Ascending aorta (tissue), 2 donors: Measurements from ENCODE around the gene PHOSPHO2. TPM values are rescaled to one million over a fixed set of nuclear protein-coding genes. Genes with fewer than 3 reads are reported as not detected.

Source experiments
- DNase-seq, 2 donors: peaks; one replicate each; pipeline ENCODE4 v3.0.0-alpha.2; 2019; ENCODE audit warnings: low spot score in 2 of 2
- H3K27ac ChIP-seq, 2 donors: fragments of 200-600 bp; sonication (generic); one replicate each; pipeline ENCODE4 v1.5.1; 2016 to 2017; ENCODE audit warnings: mild to moderate bottlenecking in 1 of 2
- H3K27me3 ChIP-seq: fragments of 200-600 bp; sonication (generic); one replicate; pipeline ENCODE4 v1.5.1; 2017
- H3K36me3 ChIP-seq, 2 donors: fragments of 200-600 bp; sonication (generic); one replicate each; pipeline ENCODE4 v1.5.1; 2016
- H3K4me1 ChIP-seq, 2 donors: fragments of 200-600 bp; sonication (generic); one replicate each; pipeline ENCODE4 v1.5.1; 2016 to 2017; ENCODE audit warnings: mild to moderate bottlenecking in 1 of 2
- H3K4me3 ChIP-seq, 2 donors: fragments of 200-600 bp; sonication (generic); one replicate each; pipeline ENCODE4 v1.5.1; 2016 to 2017; ENCODE audit warnings: mild to moderate bottlenecking in 1 of 2
- H3K9me3 ChIP-seq, 2 donors: fragments of 200-600 bp; sonication (generic); one replicate each; pipeline ENCODE4 v1.5.1; 2016
- intact Hi-C: fragments of 100-400 bp; cut with DNase I; formaldehyde crosslinking; loops from one replicate; pipeline ENCODE4 v1.15.1; 2023
- total RNA-seq: library from RNA; depleted of rRNA; stranded (reverse); fragments of >200 nt; gene quantifications from one replicate; pipeline ENCODE4 v1.1.0, GENCODE V29; 2016
- TF ChIP-seq, protein P1 (sequence below), 3 experiments: fragments of 200-600 bp in 2 of 3; fragments of 450-650 bp in 1 of 3; sonication (generic) in 2 of 3; IDR thresholded peaks; one replicate each; pipeline ENCODE4 v1.5.1; 2016 to 2019; ENCODE audit warnings: antibody characterized with exemption in 3 of 3, mild to moderate bottlenecking in 1 of 3, moderate library complexity in 1 of 3

PHOSPHO2 gene
- total RNA-seq, 1 donor from 2014 or later: not detected

DNA sequence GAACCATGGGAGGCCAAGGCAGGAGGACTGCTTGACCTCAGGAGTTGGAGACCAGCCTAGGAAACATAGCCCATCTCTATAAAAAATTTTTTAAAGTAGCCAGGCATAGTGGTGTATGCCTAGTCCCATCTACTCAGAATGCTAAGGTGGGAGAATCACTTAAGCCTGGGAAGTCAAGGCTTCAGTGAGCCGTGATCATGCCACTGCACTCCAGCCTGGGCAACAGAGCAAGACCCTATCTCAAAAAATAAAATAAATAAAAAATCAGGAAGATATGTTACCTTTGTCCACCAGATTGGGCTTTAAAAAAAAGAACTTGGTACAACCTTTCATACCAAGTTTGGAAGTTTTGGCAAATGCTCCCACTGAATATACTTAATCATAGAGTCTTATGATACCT, 35.4 kb upstream of the PHOSPHO2 start:
- TF ChIP-seq, protein P1, sequence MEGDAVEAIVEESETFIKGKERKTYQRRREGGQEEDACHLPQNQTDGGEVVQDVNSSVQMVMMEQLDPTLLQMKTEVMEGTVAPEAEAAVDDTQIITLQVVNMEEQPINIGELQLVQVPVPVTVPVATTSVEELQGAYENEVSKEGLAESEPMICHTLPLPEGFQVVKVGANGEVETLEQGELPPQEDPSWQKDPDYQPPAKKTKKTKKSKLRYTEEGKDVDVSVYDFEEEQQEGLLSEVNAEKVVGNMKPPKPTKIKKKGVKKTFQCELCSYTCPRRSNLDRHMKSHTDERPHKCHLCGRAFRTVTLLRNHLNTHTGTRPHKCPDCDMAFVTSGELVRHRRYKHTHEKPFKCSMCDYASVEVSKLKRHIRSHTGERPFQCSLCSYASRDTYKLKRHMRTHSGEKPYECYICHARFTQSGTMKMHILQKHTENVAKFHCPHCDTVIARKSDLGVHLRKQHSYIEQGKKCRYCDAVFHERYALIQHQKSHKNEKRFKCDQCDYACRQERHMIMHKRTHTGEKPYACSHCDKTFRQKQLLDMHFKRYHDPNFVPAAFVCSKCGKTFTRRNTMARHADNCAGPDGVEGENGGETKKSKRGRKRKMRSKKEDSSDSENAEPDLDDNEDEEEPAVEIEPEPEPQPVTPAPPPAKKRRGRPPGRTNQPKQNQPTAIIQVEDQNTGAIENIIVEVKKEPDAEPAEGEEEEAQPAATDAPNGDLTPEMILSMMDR (IDR thresholded peaks at IDR 0.05): no peak
- H3K4me3 ChIP-seq: no peak overlapping the region
- H3K36me3 ChIP-seq: no peaks in the 10 kb centered on the region
- no peaks in the 10 kb centered on the region for H3K4me1 ChIP-seq
- no peak overlapping the region for H3K27ac ChIP-seq
- H3K27me3 ChIP-seq: no peaks in the 10 kb centered on the region
- H3K9me3 ChIP-seq: no peaks in the 10 kb centered on the region
- DNase-seq: no peak
- intact Hi-C loops: no loop called here

GRCh38 chr2:169659320-169659719, 34.9 kb upstream of the PHOSPHO2 start:
- no peak overlapping the region for H3K27ac ChIP-seq

DNA sequence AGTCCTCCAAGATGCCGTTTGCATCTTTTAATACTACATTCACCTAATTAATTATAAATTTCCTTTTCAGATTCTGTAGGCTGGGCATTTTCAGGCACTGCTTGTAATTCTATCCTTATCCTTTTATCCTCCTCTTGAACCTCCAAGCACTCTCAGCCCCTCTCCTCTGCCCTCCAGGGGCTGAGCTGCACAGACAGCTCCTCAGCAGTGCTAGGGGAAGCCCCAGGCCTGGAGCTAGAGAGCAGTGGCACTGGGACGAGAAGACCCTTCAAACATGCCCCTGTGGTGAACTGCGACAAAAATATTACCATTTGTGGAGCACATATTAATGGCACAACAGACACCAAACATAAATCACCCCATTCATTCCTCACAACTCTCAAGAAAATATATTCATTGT, 33.0 kb upstream of the PHOSPHO2 start:
- Histone ChIP-seq H3K27me3 (no peaks in the 10 kb centered on the region), H3K36me3 (no peaks in the 10 kb centered on the region), H3K4me3 (no peak overlapping the region), H3K4me1 (no peaks in the 10 kb centered on the region), H3K27ac (no peak overlapping the region), H3K9me3 (no peaks in the 10 kb centered on the region)
- intact Hi-C loops: no loop called here
- TF ChIP-seq, protein P1 (IDR thresholded peaks at IDR 0.05): no peak
- DNase-seq: no peak

More at GRCh38 chr2:169659320-169659719, 34.9 kb upstream of the PHOSPHO2 start:
- Histone ChIP-seq H3K4me3 (no peak overlapping the region), H3K36me3 (no peaks in the 10 kb centered on the region), H3K4me1 (no peaks in the 10 kb centered on the region), H3K9me3 (no peaks in the 10 kb centered on the region), H3K27me3 (no peaks in the 10 kb centered on the region)
- intact Hi-C loops: no loop called here
- no peak for DNase-seq
- TF ChIP-seq, protein P1 (IDR thresholded peaks at IDR 0.05): no peak

- Histone ChIP-seq H3K27ac (no peak overlapping the region), H3K9me3 (no peaks in the 10 kb centered on the region), H3K27me3 (no peaks in the 10 kb centered on the region), H3K36me3 (no peaks in the 10 kb centered on the region), H3K4me1 (no peaks in the 10 kb centered on the region), H3K4me3 (no peak overlapping the region)
- intact Hi-C loops: no loop called here
- DNase-seq: no peak
- TF ChIP-seq, protein P1 (IDR thresholded peaks at IDR 0.05): no peak
Measured at GRCh38 chr2:169662744-169663143, 31.5 kb upstream of the PHOSPHO2 start.

GRCh38 chr2:169663247-169663646, 31.0 kb upstream of the PHOSPHO2 start:
- Histone ChIP-seq H3K27me3 (no peaks in the 10 kb centered on the region), H3K9me3 (no peaks in the 10 kb centered on the region), H3K36me3 (no peaks in the 10 kb centered on the region), H3K4me3 (no peak overlapping the region), H3K27ac (no peak overlapping the region), H3K4me1 (no peaks in the 10 kb centered on the region)
- no peak for DNase-seq
- TF ChIP-seq, protein P1 (IDR thresholded peaks at IDR 0.05): no peak
- intact Hi-C loops: no loop called here

DNA sequence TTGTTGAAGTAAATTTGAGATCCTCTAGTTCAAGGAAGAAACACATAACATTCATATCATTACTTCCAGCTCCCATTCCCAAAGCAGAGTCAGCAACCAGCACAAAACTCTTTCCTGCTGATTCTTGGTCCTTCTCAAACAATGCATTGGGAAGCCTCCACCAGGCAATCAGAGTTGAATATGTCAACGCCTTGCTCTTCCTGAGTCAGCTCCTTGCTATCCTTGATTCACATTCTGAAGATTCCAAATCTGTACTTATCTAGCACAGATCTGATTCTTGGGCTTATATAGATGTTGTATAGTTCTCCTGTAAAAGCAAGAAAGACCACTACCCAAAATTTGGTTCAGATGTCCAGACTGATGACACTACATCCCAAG, 29.7 kb upstream of the PHOSPHO2 start:
- Histone ChIP-seq H3K27me3 (no peaks in the 10 kb centered on the region), H3K4me3 (no peak overlapping the region), H3K36me3 (no peaks in the 10 kb centered on the region), H3K9me3 (no peaks in the 10 kb centered on the region), H3K27ac (no peak overlapping the region), H3K4me1 (no peaks in the 10 kb centered on the region)
- intact Hi-C loops: no loop called here
- no peak for DNase-seq
- TF ChIP-seq, protein P1 (IDR thresholded peaks at IDR 0.05): no peak
